ENCODE data around the gene EFCAB11. TPM values are rescaled to one million over a fixed set of nuclear protein-coding genes. Genes with fewer than 3 reads are reported as not detected.

EFCAB11 gene
- total RNA-seq, 4 donors from 2014 or later: 2.9 to 5.0 (median 4.1) TPM

GRCh38 chr14:89779707-89780106 is 174.8 kb downstream of the EFCAB11 start:
- TF ChIP-seq CTCF (IDR thresholded peaks at IDR 0.05): no peak
- DNase-seq (ENCODE audit: low spot score): no peak
- no peak for ATAC-seq (ENCODE audit: low FRiP score)

GRCh38 chr14:89775946-89776345 is 178.6 kb downstream of the EFCAB11 start:
- TF ChIP-seq CTCF (IDR thresholded peaks at IDR 0.05): no peak

GRCh38 chr14:89775151-89775550 is 179.4 kb downstream of the EFCAB11 start:
- no peak for TF ChIP-seq CTCF (IDR thresholded peaks at IDR 0.05)

More at GRCh38 chr14:89775946-89776345, 178.6 kb downstream of the EFCAB11 start:
- DNase-seq (ENCODE audit: low spot score): no peak
- ATAC-seq (ENCODE audit: low FRiP score): no peak

GRCh38 chr14:89773644-89774316 is 180.8 kb downstream of the EFCAB11 start:
- DNase-seq (ENCODE audit: low spot score): no peak
- ATAC-seq (ENCODE audit: low FRiP score): no peak
- no peak for TF ChIP-seq CTCF (IDR thresholded peaks at IDR 0.05)

More at GRCh38 chr14:89775151-89775550, 179.4 kb downstream of the EFCAB11 start:
- DNase-seq (ENCODE audit: low spot score): no peak
- ATAC-seq (ENCODE audit: low FRiP score): no peak

GRCh38 chr14:89773151-89773550 is 181.4 kb downstream of the EFCAB11 start:
- no peak for TF ChIP-seq CTCF (IDR thresholded peaks at IDR 0.05)
- DNase-seq (ENCODE audit: low spot score): no peak
- no peak for ATAC-seq (ENCODE audit: low FRiP score)

- no peak for TF ChIP-seq CTCF (IDR thresholded peaks at IDR 0.05)
- DNase-seq (ENCODE audit: low spot score) (no peak), ATAC-seq (ENCODE audit: low FRiP score) (no peak)
These were observed 183.3 kb downstream of the EFCAB11 start for GRCh38 chr14:89771251-89771650.

GRCh38 chr14:89767861-89768268 is 186.7 kb downstream of the EFCAB11 start:
- ATAC-seq (ENCODE audit: low FRiP score): no peak

More at GRCh38 chr14:89767861-89768268, 186.7 kb downstream of the EFCAB11 start:
- no peak for DNase-seq (ENCODE audit: low spot score)
- TF ChIP-seq CTCF (IDR thresholded peaks at IDR 0.05): no peak
